GM21619 (cell line): ENCODE results near the gene SAMD9.
"Not testable (repeated sequence)": the region's sequence is repeated elsewhere in the genome, so short reads cannot be mapped to it uniquely, and the experiment has no call there.

ENCODE experiments used
- ATAC-seq: cut with Tn5 transposase; IDR thresholded peaks from one replicate; pipeline ENCODE4 v1.9.1; 2021; ENCODE audit not compliant: unreplicated experiment

SAMD9 gene

GRCh38 chr7:93120592-93121549 is 3.1 kb upstream of the SAMD9 start:
- ATAC-seq, result no peak

GRCh38 chr7:93119191-93119905 is 1.6 kb upstream of the SAMD9 start:
- ATAC-seq, result no peak

- no peak for ATAC-seq
Measured at GRCh38 chr7:93117327-93117726, 452 bp downstream of the SAMD9 start.

GRCh38 chr7:93115796-93116195 is 2.0 kb downstream of the SAMD9 start:
- no peak for ATAC-seq

- no peak for ATAC-seq
Measured at GRCh38 chr7:93108003-93108402, 9.8 kb downstream of the SAMD9 start.

- no peak for ATAC-seq
Measured at GRCh38 chr7:93097388-93097787, 20.4 kb downstream of the SAMD9 start.

- peak; percentile 81 for ATAC-seq
Measured at GRCh38 chr7:93092757-93093370, 24.9 kb downstream of the SAMD9 start.

GRCh38 chr7:93073357-93073756 is 44.4 kb downstream of the SAMD9 start:
- ATAC-seq, result not testable (repeated sequence)

GRCh38 chr7:93062599-93062998 is 55.2 kb downstream of the SAMD9 start:
- ATAC-seq, result no peak

- ATAC-seq, result no peak
Measured at GRCh38 chr7:93060865-93061264, 56.9 kb downstream of the SAMD9 start.

GRCh38 chr7:93060025-93060424 is 57.8 kb downstream of the SAMD9 start:
- no peak for ATAC-seq

GRCh38 chr7:93056621-93057020 is 61.2 kb downstream of the SAMD9 start:
- not testable (repeated sequence) for ATAC-seq

- peak; percentile 70 for ATAC-seq
Measured at GRCh38 chr7:93055543-93056107, 62.2 kb downstream of the SAMD9 start.

GRCh38 chr7:93054975-93055374 is 62.8 kb downstream of the SAMD9 start:
- ATAC-seq, result no peak

- ATAC-seq, result no peak
Measured at GRCh38 chr7:93053949-93054943, 63.5 kb downstream of the SAMD9 start.

GRCh38 chr7:93053209-93053948 is 64.4 kb downstream of the SAMD9 start:
- no peak for ATAC-seq

GRCh38 chr7:93051660-93052059 is 66.1 kb downstream of the SAMD9 start:
- ATAC-seq, result no peak
